Spleen (tissue), 7 donors: Measurements from ENCODE around the gene CCDC154.

Source experiments
- CTCF ChIP-seq, 11 experiments: fragments of 200-600 bp in 7 of 11; fragments of 450-650 bp in 4 of 11; sonication (generic) in 4 of 11; IDR thresholded peaks in 8 of 11; conservative IDR thresholded peaks in 3 of 11; 1 replicate in 7 of 11; 2 replicates in 4 of 11; pipeline versions ENCODE4 v1.4.0 to v1.8.0; 2016 to 2021; ENCODE audit warnings: antibody characterized with exemption in 11 of 11, inconsistent platforms in 4 of 11, mild to moderate bottlenecking in 1 of 11
- POLR2A ChIP-seq, 3 donors: fragments of 450-650 bp; IDR thresholded peaks; one replicate each; pipeline ENCODE4 v1.5.1; 2017; ENCODE audit warnings: antibody characterized with exemption in 3 of 3, mild to moderate bottlenecking in 1 of 3
- POLR2AphosphoS5 ChIP-seq, 3 donors: sonication (generic); formaldehyde crosslinking; IDR thresholded peaks; one replicate each; pipeline ENCODE4 v1.5.1; 2017; ENCODE audit warnings: antibody characterized with exemption in 3 of 3
- donor health status: DM: no; HTN: no; CAD: no; lungs with moderate emphysema.
- donor health status: DM: no; HTN: no; CAD: no.
- donor health status: DM: no; HTN: no; CAD: no.

DNA sequence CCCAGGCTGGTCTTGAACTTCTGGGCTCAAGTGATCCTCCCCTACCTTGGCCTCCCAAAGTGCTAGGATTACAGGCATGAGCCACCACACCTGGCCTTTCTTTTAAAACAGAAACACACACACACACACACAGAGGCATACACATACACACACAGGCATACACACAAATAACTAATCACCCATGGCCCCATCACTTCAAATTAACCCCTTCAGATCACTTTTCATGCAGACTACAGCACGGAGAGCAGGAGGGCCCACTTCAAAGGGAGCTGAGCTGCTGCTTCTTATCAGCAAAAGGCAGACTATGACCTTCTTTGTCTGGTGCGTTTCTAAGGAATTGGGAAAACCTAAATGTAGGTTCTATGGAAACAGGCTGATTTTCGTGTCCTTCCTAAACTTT is 28.6 kb upstream of the CCDC154 start:
- TF ChIP-seq CTCF (IDR thresholded peaks at IDR 0.05 in 8 of 11, conservative IDR thresholded peaks at IDR 0.05 in 3 of 11) (no peak), POLR2AphosphoS5 (IDR thresholded peaks at IDR 0.05) (no peak), POLR2A (IDR thresholded peaks at IDR 0.05) (no peak)
